Endothelial cell of umbilical vein (primary cell): ENCODE data around the gene TNIK. TPM values are rescaled to one million over a fixed set of nuclear protein-coding genes. Genes with fewer than 3 reads are reported as not detected.

Experiments
- BruUV-seq: library from RNA; stranded (reverse); fragments of 400-500 nt; replicated peaks from 2 replicates; lab custom pipeline; 2021; lab: Mats Ljungman, UMichigan
- CTCF ChIA-PET: fragments of 300-600, 350-600 bp; sonication (Branson Sonifier 250); formaldehyde crosslinking; loops from one replicate; lab custom pipeline; 2021; ENCODE audit warnings: antibody characterized with exemption, inconsistent platforms; lab: Charles Lee
- POLR2A ChIA-PET: fragments of 300-600, 350-600 bp; sonication (Branson Sonifier 250); formaldehyde crosslinking; loops from one replicate; lab custom pipeline; 2021; ENCODE audit warnings: antibody characterized with exemption, inconsistent platforms; lab: Charles Lee
- DNase-seq: peaks from one replicate; pipeline ENCODE4 v3.0.0-alpha.2; 2011; ENCODE audit warnings: low read depth, low spot score
- FAIRE-seq: peaks from 2 replicates; lab custom pipeline; 2011; peaks lifted over from hg19 to GRCh38; lab: Jason Lieb, UNC
- H2AFZ ChIP-seq: 2 replicates; pipeline ENCODE4 v1.6.0; 2012; ENCODE audit warnings: low read depth, low read length, control low read depth, inconsistent platforms
- H3K27ac ChIP-seq: 2 replicates; pipeline ENCODE4 v1.5.1; 2011; ENCODE audit warnings: low read depth, mild to moderate bottlenecking, control low read depth, low read length, moderate library complexity; ENCODE audit not compliant: insufficient read depth
- H3K27me3 ChIP-seq, 2 experiments: 2 replicates each; pipeline versions ENCODE4 v1.6.0 to v1.6.1; 2011; ENCODE audit warnings: low read length in 2 of 2, mixed read lengths in 1 of 2; ENCODE audit not compliant: control insufficient read depth in 2 of 2, insufficient read depth in 2 of 2
- H3K36me3 ChIP-seq, 2 experiments: 2 replicates in 1 of 2; 3 replicates in 1 of 2; pipeline ENCODE4 v1.5.1; 2011; ENCODE audit warnings: low read length in 2 of 2, mild to moderate bottlenecking in 1 of 2, moderate library complexity in 1 of 2; ENCODE audit not compliant: control insufficient read depth in 2 of 2, insufficient read depth in 2 of 2; ENCODE audit errors: extremely low read depth in 1 of 2
- H3K4me1 ChIP-seq: 3 replicates; pipeline ENCODE4 v1.5.1; 2011; ENCODE audit warnings: mild to moderate bottlenecking, low read length; ENCODE audit not compliant: control insufficient read depth, insufficient read depth; ENCODE audit errors: extremely low read depth
- H3K4me2 ChIP-seq: 2 replicates; pipeline ENCODE4 v1.6.1; 2011; ENCODE audit warnings: low read length, control low read depth, mixed read lengths; ENCODE audit not compliant: insufficient read depth
- H3K4me3 ChIP-seq, 3 experiments: fragments of 200-600 bp in 1 of 3; sonication (generic), shearing (Covaris generic) in 1 of 3; replicated peaks in 1 of 3; 2 replicates each; pipeline ENCODE4 v1.5.1; 2011 to 2016; ENCODE audit warnings: control low read depth in 3 of 3, low read length in 3 of 3, mild to moderate bottlenecking in 2 of 3, inconsistent platforms in 1 of 3, low read depth in 1 of 3, moderate library complexity in 1 of 3; ENCODE audit not compliant: insufficient read depth in 1 of 3
- H3K79me2 ChIP-seq: 2 replicates; pipeline ENCODE4 v1.6.0; 2012; ENCODE audit warnings: low read length, inconsistent platforms; ENCODE audit not compliant: control insufficient read depth, insufficient read depth
- H3K9ac ChIP-seq: replicated peaks from 2 replicates; pipeline ENCODE3; 2011; ENCODE audit warnings: low read length, control low read depth; ENCODE audit not compliant: insufficient read depth; ENCODE audit errors: extremely low read depth
- H3K9me1 ChIP-seq: replicated peaks from 3 replicates; pipeline ENCODE4 v1.6.0; 2011; ENCODE audit warnings: mild to moderate bottlenecking, low read length; ENCODE audit not compliant: control insufficient read depth, insufficient read depth; ENCODE audit errors: extremely low read depth
- H3K9me3 ChIP-seq: replicated peaks from 2 replicates; pipeline ENCODE4 v1.5.1; 2012; ENCODE audit warnings: low read length, inconsistent platforms; ENCODE audit not compliant: control insufficient read depth, insufficient read depth
- H4K20me1 ChIP-seq: replicated peaks from 2 replicates; pipeline ENCODE3; 2011; ENCODE audit warnings: mild to moderate bottlenecking, low read length; ENCODE audit not compliant: control insufficient read depth, insufficient read depth; ENCODE audit errors: extremely low read depth
- CTCF ChIP-seq, 2 donors: IDR thresholded peaks; 1 replicate in 1 of 2; 2 replicates in 1 of 2; pipeline ENCODE4 v1.5.1; 2011; ENCODE audit warnings: low read length in 2 of 2, mild to moderate bottlenecking in 2 of 2, moderate library complexity in 2 of 2, control low read depth in 1 of 2, inconsistent platforms in 1 of 2, low read depth in 1 of 2; ENCODE audit not compliant: insufficient read depth in 1 of 2; ENCODE audit errors: extremely low read depth in 1 of 2
- EZH2 ChIP-seq: IDR thresholded peaks from 2 replicates; pipeline ENCODE4 v1.6.1; 2012; ENCODE audit warnings: borderline replicate concordance, low read depth, mild to moderate bottlenecking, moderate library complexity, low read length, inconsistent platforms; ENCODE audit not compliant: severe bottlenecking
- FOS ChIP-seq: IDR thresholded peaks from 2 replicates; pipeline ENCODE4 v1.6.1; 2011; ENCODE audit warnings: mild to moderate bottlenecking, low read length, moderate library complexity, borderline replicate concordance; ENCODE audit not compliant: insufficient read depth
- GATA2 ChIP-seq: IDR thresholded peaks from 2 replicates; pipeline ENCODE4 v1.7.0; 2011; ENCODE audit warnings: low read depth, mild to moderate bottlenecking, moderate library complexity, mixed read lengths, low read length; ENCODE audit not compliant: insufficient read length, insufficient read depth
- JUN ChIP-seq: IDR thresholded peaks from 2 replicates; pipeline ENCODE4 v1.6.1; 2011; ENCODE audit warnings: borderline replicate concordance, low read depth; ENCODE audit not compliant: insufficient read length, insufficient read depth
- MAX ChIP-seq: IDR thresholded peaks from 2 replicates; pipeline ENCODE4 v1.6.1; 2011; ENCODE audit not compliant: insufficient read depth, insufficient read length
- MYC ChIP-seq: IDR thresholded peaks from one replicate; pipeline ENCODE4 v1.6.1; 2011; ENCODE audit warnings: mild to moderate bottlenecking, low read depth, low read length
- POLR2A ChIP-seq: IDR thresholded peaks from 2 replicates; pipeline ENCODE4 v1.6.1; 2012; ENCODE audit warnings: low read depth, mild to moderate bottlenecking, control low read depth, low read length
- POLR2AphosphoS5 ChIP-seq: IDR thresholded peaks from 2 replicates; pipeline ENCODE4 v1.6.1; 2012; ENCODE audit warnings: low read depth, mild to moderate bottlenecking, control low read depth, low read length, moderate library complexity; ENCODE audit not compliant: insufficient read depth
- dilution Hi-C: fragments of 300-500 bp; cut with MboI; formaldehyde crosslinking; loops from one replicate; pipeline ENCODE4 v1.15.0; 2019; ENCODE audit warnings: low sequenced_read_pairs; ENCODE audit not compliant: extremely low pct_ligation_motif_present
- intact Hi-C: fragments of 100-400 bp; cut with micrococcal nuclease; formaldehyde crosslinking; loops from one replicate; pipeline ENCODE4 v1.10.0; 2022
- polyA plus RNA-seq, 4 experiments: library from polyadenylated mRNA; depleted of rRNA in 3 of 4; stranded (reverse) in 3 of 4; unstranded in 1 of 4; fragments of >200 nt; gene quantifications; 2 replicates each; pipeline versions ENCODE4 v1.2.1 to v1.2.3, GENCODE V29; 2011 to 2012; ENCODE audit warnings: missing spikeins in 1 of 4
- total RNA-seq: library from RNA; stranded (reverse); gene quantifications from 2 replicates; pipeline ENCODE4 v1.2.3, GENCODE V29; 2021

TNIK gene
- total and polyA plus RNA-seq, 2 donors (not counting 3 experiments of a cell fraction or from before 2014, with no cell fraction given), result 10.9 to 39.7 TPM

GRCh38 chr3:171377859-171378258 is 82.3 kb downstream of the TNIK start:
- intact Hi-C loops (no loop called here), dilution Hi-C loops (no loop called here)
- TF ChIP-seq POLR2A, result no peak
- TF ChIP-seq FOS, result no peak
- TF ChIP-seq CTCF (IDR thresholded peaks at IDR 0.05; ENCODE audit: extremely low read depth in 1 of 2, insufficient read depth in 1 of 2, low read depth in 1 of 2, low read length in 2 of 2), result no peak
- TF ChIP-seq POLR2AphosphoS5, result no peak
- no peak for TF ChIP-seq GATA2
- no peak for TF ChIP-seq MAX
- no peak for TF ChIP-seq MYC
- no peak for TF ChIP-seq JUN
- no peak for TF ChIP-seq EZH2
- Histone ChIP-seq H2AFZ (no peak overlapping the region), H3K27ac (no peak overlapping the region), H3K9me3 (no peaks in the 10 kb centered on the region), H3K79me2 (peaks cover 29% of the 10 kb centered on the region), H3K9ac (no peak overlapping the region), H3K36me3 (no peaks in the 10 kb centered on the region), H3K4me1 (peaks cover 39% of the 10 kb centered on the region), H3K4me3 (no peak overlapping the region), H3K4me2 (no peak overlapping the region), H3K27me3 (no peaks in the 10 kb centered on the region), H4K20me1 (no peaks in the 10 kb centered on the region), H3K9me1 (no peaks in the 10 kb centered on the region)
- no TSS peak for BruUV-seq
- FAIRE-seq (no peak), DNase-seq (no peak)
- CTCF ChIA-PET, result interaction anchor here (1.2 kb wide), 1 partner anchor 61 kb away, joined by 3 read pairs; no protein-coding TSS in a partner anchor
- POLR2A ChIA-PET, result no interaction called here
